ENCODE results near the gene SIGLEC1. TPM values are rescaled to one million over a fixed set of nuclear protein-coding genes. Genes with fewer than 3 reads are reported as not detected.

SIGLEC1 gene
- total RNA-seq, 4 donors from 2014 or later: 0.60 to 3.5 (median 1.1) TPM

GRCh38 chr20:3706774-3707507 is 5.5 kb downstream of the SIGLEC1 start:
- WGBS: 69% methylated on average over 7 of the region's 10 CpGs
- H3K27me3 ChIP-seq: no peaks in the 10 kb centered on the region
- TF ChIP-seq POLR2AphosphoS5 (IDR thresholded peaks at IDR 0.05) (no peak), CTCF (IDR thresholded peaks at IDR 0.05) (no peak), EP300 (IDR thresholded peaks at IDR 0.05) (no peak), POLR2A (IDR thresholded peaks at IDR 0.05) (no peak)
- no peaks in the 10 kb centered on the region for H3K9me3 ChIP-seq
- H3K4me1 ChIP-seq: peaks cover 15% of the 10 kb centered on the region
- H3K4me3 ChIP-seq: no peak overlapping the region
- H3K36me3 ChIP-seq: no peaks in the 10 kb centered on the region
- H3K27ac ChIP-seq: no peak overlapping the region
- no peak for DNase-seq (ENCODE audit: low spot score in 2 of 2)

DNA sequence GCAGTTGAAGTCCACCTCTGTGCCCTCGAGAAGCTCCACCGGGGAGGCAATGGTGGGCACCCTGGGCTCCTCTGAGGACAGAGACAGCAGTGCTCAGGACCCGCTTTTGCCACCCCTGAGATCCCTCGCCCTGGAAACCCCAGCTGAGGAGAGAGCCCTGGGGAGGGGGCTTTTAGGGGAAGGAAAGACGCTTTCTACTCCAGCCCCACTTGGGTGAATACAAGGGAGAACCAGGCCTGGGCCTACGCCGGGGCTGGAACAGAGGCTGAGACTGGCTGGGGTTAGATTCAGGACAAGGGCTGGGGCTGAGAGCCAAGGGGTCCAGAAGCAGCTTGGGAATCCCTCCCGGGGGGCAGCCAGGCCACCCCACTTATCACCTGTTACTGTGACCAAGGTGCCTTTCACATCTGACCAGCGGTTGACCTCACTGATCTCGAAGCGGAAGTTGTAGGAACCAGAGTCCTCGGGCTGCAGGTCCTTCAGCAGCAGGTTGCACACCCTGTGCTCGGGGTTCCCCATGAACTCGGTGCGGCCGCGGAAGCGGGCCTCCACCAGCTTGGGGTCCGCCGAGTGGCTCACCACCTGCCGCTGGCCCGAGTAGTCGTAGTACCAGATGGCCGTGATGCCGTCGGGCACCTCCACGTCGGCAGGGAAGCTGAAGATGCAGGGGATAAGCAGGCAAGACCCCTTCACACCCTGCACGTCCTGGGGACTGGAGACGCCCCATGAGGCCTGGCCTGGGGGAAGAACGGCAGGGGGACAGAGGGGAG is 6.2 kb downstream of the SIGLEC1 start:
- no peak for DNase-seq (ENCODE audit: low spot score in 2 of 2)
- TF ChIP-seq EP300 (IDR thresholded peaks at IDR 0.05) (no peak), CTCF (IDR thresholded peaks at IDR 0.05) (no peak), POLR2AphosphoS5 (IDR thresholded peaks at IDR 0.05) (no peak), POLR2A (IDR thresholded peaks at IDR 0.05) (no peak)
- 86% methylated on average over 1 of the region's 31 CpGs for WGBS
- peaks cover 13% of the 10 kb centered on the region for H3K4me1 ChIP-seq
- no peak overlapping the region for H3K4me3 ChIP-seq
- H3K27me3 ChIP-seq: no peaks in the 10 kb centered on the region
- no peaks in the 10 kb centered on the region for H3K36me3 ChIP-seq
- H3K9me3 ChIP-seq: no peaks in the 10 kb centered on the region
- no peak overlapping the region for H3K27ac ChIP-seq

- 83% methylated on average over 1 of the region's 14 CpGs for WGBS
- DNase-seq (ENCODE audit: low spot score in 2 of 2): no peak
- Histone ChIP-seq H3K9me3 (no peaks in the 10 kb centered on the region), H3K27ac (no peak overlapping the region), H3K36me3 (no peaks in the 10 kb centered on the region), H3K4me3 (no peak overlapping the region), H3K27me3 (no peaks in the 10 kb centered on the region), H3K4me1 (peaks cover 7% of the 10 kb centered on the region)
- TF ChIP-seq POLR2A (IDR thresholded peaks at IDR 0.05) (no peak), CTCF (IDR thresholded peaks at IDR 0.05) (no peak), POLR2AphosphoS5 (IDR thresholded peaks at IDR 0.05) (no peak), EP300 (IDR thresholded peaks at IDR 0.05) (no peak)
Measured at GRCh38 chr20:3705491-3705969, 6.9 kb downstream of the SIGLEC1 start.

GRCh38 chr20:3704087-3704486 is 8.3 kb downstream of the SIGLEC1 start:
- no peak for DNase-seq (ENCODE audit: low spot score in 2 of 2)
- Histone ChIP-seq H3K27ac (no peak overlapping the region), H3K9me3 (no peaks in the 10 kb centered on the region), H3K4me3 (no peak overlapping the region), H3K4me1 (no peaks in the 10 kb centered on the region), H3K27me3 (no peaks in the 10 kb centered on the region), H3K36me3 (no peaks in the 10 kb centered on the region)
- 50% methylated on average over 5 of the region's 5 CpGs for WGBS
- TF ChIP-seq EP300 (IDR thresholded peaks at IDR 0.05) (no peak), CTCF (IDR thresholded peaks at IDR 0.05) (no peak), POLR2A (IDR thresholded peaks at IDR 0.05) (no peak), POLR2AphosphoS5 (IDR thresholded peaks at IDR 0.05) (no peak)
